Peyer's patch (tissue), 4 donors: Measurements from ENCODE around the gene MCIDAS.

Experiments used
- CTCF ChIP-seq, 6 experiments: fragments of 450-650 bp in 4 of 6; fragments of 200-600 bp in 2 of 6; sonication (generic) in 1 of 6; IDR thresholded peaks; one replicate each; pipeline ENCODE4 v1.5.1; 2017 to 2019; ENCODE audit warnings: antibody characterized with exemption in 6 of 6, mild to moderate bottlenecking in 3 of 6, moderate library complexity in 1 of 6
- POLR2A ChIP-seq, 2 donors: fragments of 450-650 bp; IDR thresholded peaks; one replicate each; pipeline ENCODE4 v1.5.1; 2017; ENCODE audit warnings: antibody characterized with exemption in 2 of 2, mild to moderate bottlenecking in 2 of 2, moderate library complexity in 2 of 2

GRCh38 chr5:55236800-55237199 is 9.7 kb upstream of the MCIDAS start:
- TF ChIP-seq CTCF (IDR thresholded peaks at IDR 0.05) (no peak), POLR2A (IDR thresholded peaks at IDR 0.05) (no peak)
